Suprapubic skin (tissue), 4 donors: ENCODE measurements around the gene CAPG.

Source experiments
- CTCF ChIP-seq, 2 donors: fragments of 200-600 bp in 1 of 2; fragments of 450-650 bp in 1 of 2; sonication (generic) in 1 of 2; IDR thresholded peaks; one replicate each; pipeline ENCODE4 v1.5.1; 2016 to 2019; ENCODE audit warnings: antibody characterized with exemption in 2 of 2, mild to moderate bottlenecking in 1 of 2, moderate library complexity in 1 of 2
- POLR2A ChIP-seq, 2 donors: fragments of 450-650 bp; IDR thresholded peaks; one replicate each; pipeline ENCODE4 v1.6.1; 2017; ENCODE audit warnings: antibody characterized with exemption in 2 of 2, mild to moderate bottlenecking in 2 of 2, moderate library complexity in 2 of 2
- POLR2AphosphoS5 ChIP-seq, 3 donors: sonication (generic); formaldehyde crosslinking; IDR thresholded peaks; one replicate each; pipeline ENCODE4 v1.6.1; 2017; ENCODE audit warnings: antibody characterized with exemption in 3 of 3

- no peak for TF ChIP-seq CTCF (IDR thresholded peaks at IDR 0.05)
- TF ChIP-seq POLR2AphosphoS5 (IDR thresholded peaks at IDR 0.05): no peak
- TF ChIP-seq POLR2A (IDR thresholded peaks at IDR 0.05): no peak
Measured at GRCh38 chr2:85380048-85380447, 30.1 kb downstream of the CAPG start.
